ENCODE data around the gene CEP104.

- TF ChIP-seq EZH2 (IDR thresholded peaks at IDR 0.05; ENCODE audit: insufficient read depth, poor library complexity, severe bottlenecking) (no peak), EZH2phosphoT487 (IDR thresholded peaks at IDR 0.05; ENCODE audit: insufficient read depth, low read depth) (no peak)
Observed at GRCh38 chr1:3790952-3791351, 66.1 kb downstream of the CEP104 start.
